Tibial nerve (tissue), 4 donors: ENCODE data around the gene CBFB.

Experiments used
- EP300 ChIP-seq, 2 donors: sonication (generic); formaldehyde crosslinking; IDR thresholded peaks; one replicate each; pipeline ENCODE4 v1.6.1; 2017; ENCODE audit warnings: antibody characterized with exemption in 2 of 2, mild to moderate bottlenecking in 1 of 2
- POLR2A ChIP-seq, 2 donors: fragments of 450-650 bp; IDR thresholded peaks; one replicate each; pipeline ENCODE4 v1.6.1; 2017; ENCODE audit warnings: antibody characterized with exemption in 2 of 2, mild to moderate bottlenecking in 2 of 2, moderate library complexity in 2 of 2
- TF ChIP-seq, protein P1 (sequence below), 5 experiments: fragments of 200-600 bp in 3 of 5; fragments of 450-650 bp in 2 of 5; sonication (generic) in 3 of 5; IDR thresholded peaks; one replicate each; pipeline ENCODE4 v1.5.1; 2016 to 2019; ENCODE audit warnings: antibody characterized with exemption in 5 of 5, mild to moderate bottlenecking in 3 of 5, moderate library complexity in 2 of 5

DNA sequence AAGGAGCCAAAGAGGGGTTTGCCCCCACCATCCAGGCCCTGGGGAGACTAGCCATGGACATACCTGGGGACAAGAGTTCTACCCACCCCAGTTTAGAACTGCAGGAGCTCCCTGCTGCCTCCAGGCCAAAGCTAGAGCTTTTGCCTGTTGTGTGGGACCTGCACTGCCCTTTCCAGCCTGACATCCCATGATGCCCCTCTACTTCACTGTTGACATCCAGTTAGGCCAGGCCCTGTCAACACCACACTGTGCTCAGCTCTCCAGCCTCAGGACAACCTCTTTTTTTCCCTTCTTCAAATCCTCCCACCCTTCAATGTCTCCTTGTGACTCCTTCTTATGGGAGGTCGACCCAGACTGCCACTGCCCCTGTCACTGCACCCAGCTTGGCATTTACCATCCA, 19.8 kb upstream of the CBFB start:
- TF ChIP-seq, protein P1, sequence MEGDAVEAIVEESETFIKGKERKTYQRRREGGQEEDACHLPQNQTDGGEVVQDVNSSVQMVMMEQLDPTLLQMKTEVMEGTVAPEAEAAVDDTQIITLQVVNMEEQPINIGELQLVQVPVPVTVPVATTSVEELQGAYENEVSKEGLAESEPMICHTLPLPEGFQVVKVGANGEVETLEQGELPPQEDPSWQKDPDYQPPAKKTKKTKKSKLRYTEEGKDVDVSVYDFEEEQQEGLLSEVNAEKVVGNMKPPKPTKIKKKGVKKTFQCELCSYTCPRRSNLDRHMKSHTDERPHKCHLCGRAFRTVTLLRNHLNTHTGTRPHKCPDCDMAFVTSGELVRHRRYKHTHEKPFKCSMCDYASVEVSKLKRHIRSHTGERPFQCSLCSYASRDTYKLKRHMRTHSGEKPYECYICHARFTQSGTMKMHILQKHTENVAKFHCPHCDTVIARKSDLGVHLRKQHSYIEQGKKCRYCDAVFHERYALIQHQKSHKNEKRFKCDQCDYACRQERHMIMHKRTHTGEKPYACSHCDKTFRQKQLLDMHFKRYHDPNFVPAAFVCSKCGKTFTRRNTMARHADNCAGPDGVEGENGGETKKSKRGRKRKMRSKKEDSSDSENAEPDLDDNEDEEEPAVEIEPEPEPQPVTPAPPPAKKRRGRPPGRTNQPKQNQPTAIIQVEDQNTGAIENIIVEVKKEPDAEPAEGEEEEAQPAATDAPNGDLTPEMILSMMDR (IDR thresholded peaks at IDR 0.05) = no peak
- no peak for TF ChIP-seq EP300 (IDR thresholded peaks at IDR 0.05)
- no peak for TF ChIP-seq POLR2A (IDR thresholded peaks at IDR 0.05)
